Activated naive CD8-positive, alpha-beta T cell treated with anti-CD3 and anti-CD28 coated beads, Interleukin-2, amount 50 U/mL, for 24 hours (primary cell): ENCODE data around the gene SMIM31.

ENCODE experiments used
- ATAC-seq: fragments of 150-1000 bp; cut with Tn5 transposase; one replicate; pipeline ENCODE4 v1.10.0; 2021
- DNase-seq: peaks from one replicate; pipeline ENCODE4 v3.0.0; 2021
- H3K27ac Mint-ChIP-seq: one replicate; pipeline ENCODE4 v1.8.0; 2021; ENCODE audit warnings: mild to moderate bottlenecking, mixed read lengths
- H3K27me3 Mint-ChIP-seq: one replicate; pipeline ENCODE4 v1.8.0; 2021; ENCODE audit warnings: mixed read lengths
- H3K36me3 Mint-ChIP-seq: one replicate; pipeline ENCODE4 v1.8.0; 2021; ENCODE audit warnings: low read depth, mixed read lengths
- H3K4me1 Mint-ChIP-seq: one replicate; pipeline ENCODE4 v1.8.0; 2021; ENCODE audit warnings: mixed read lengths
- H3K4me3 Mint-ChIP-seq: one replicate; pipeline ENCODE4 v1.8.0; 2021; ENCODE audit warnings: mild to moderate bottlenecking, moderate library complexity, mixed read lengths
- H3K9me3 Mint-ChIP-seq: one replicate; pipeline ENCODE4 v1.8.0; 2021; ENCODE audit warnings: mixed read lengths

The SMIM31 gene

GRCh38 chr4:164813554-164813953, 59.6 kb downstream of the SMIM31 start:
- H3K4me1 Mint-ChIP-seq: no peaks in the 10 kb centered on the region
- H3K27me3 Mint-ChIP-seq: no peaks in the 10 kb centered on the region
- H3K36me3 Mint-ChIP-seq: no peaks in the 10 kb centered on the region
- H3K4me3 Mint-ChIP-seq: no peak overlapping the region
- no peaks in the 10 kb centered on the region for H3K9me3 Mint-ChIP-seq
- H3K27ac Mint-ChIP-seq: no peak overlapping the region
- ATAC-seq: no peak
- no peak for DNase-seq

GRCh38 chr4:164815711-164816110, 61.8 kb downstream of the SMIM31 start:
- DNase-seq (no peak), ATAC-seq (no peak)
- no peaks in the 10 kb centered on the region for H3K4me1 Mint-ChIP-seq
- no peaks in the 10 kb centered on the region for H3K27me3 Mint-ChIP-seq
- no peaks in the 10 kb centered on the region for H3K36me3 Mint-ChIP-seq
- H3K9me3 Mint-ChIP-seq: no peaks in the 10 kb centered on the region
- H3K4me3 Mint-ChIP-seq: no peak overlapping the region
- no peak overlapping the region for H3K27ac Mint-ChIP-seq

GRCh38 chr4:164819366-164819765, 65.4 kb downstream of the SMIM31 start:
- no peaks in the 10 kb centered on the region for H3K36me3 Mint-ChIP-seq
- H3K27ac Mint-ChIP-seq: no peak overlapping the region
- H3K27me3 Mint-ChIP-seq: peaks cover 11% of the 10 kb centered on the region
- DNase-seq (no peak), ATAC-seq (no peak)
- no peaks in the 10 kb centered on the region for H3K9me3 Mint-ChIP-seq
- H3K4me1 Mint-ChIP-seq: no peaks in the 10 kb centered on the region
- H3K4me3 Mint-ChIP-seq: no peak overlapping the region

GRCh38 chr4:164821711-164822110, 67.8 kb downstream of the SMIM31 start:
- no peak overlapping the region for H3K4me3 Mint-ChIP-seq
- DNase-seq (no peak), ATAC-seq (no peak)
- H3K4me1 Mint-ChIP-seq: no peaks in the 10 kb centered on the region
- H3K36me3 Mint-ChIP-seq: no peaks in the 10 kb centered on the region
- no peak overlapping the region for H3K27ac Mint-ChIP-seq
- peaks cover 11% of the 10 kb centered on the region for H3K27me3 Mint-ChIP-seq
- H3K9me3 Mint-ChIP-seq: no peaks in the 10 kb centered on the region

GRCh38 chr4:164824581-164824980, 70.7 kb downstream of the SMIM31 start:
- no peak overlapping the region for H3K4me3 Mint-ChIP-seq
- ATAC-seq: no peak
- H3K27me3 Mint-ChIP-seq: peaks cover 11% of the 10 kb centered on the region
- H3K9me3 Mint-ChIP-seq: no peaks in the 10 kb centered on the region
- H3K36me3 Mint-ChIP-seq: no peaks in the 10 kb centered on the region
- H3K27ac Mint-ChIP-seq: no peak overlapping the region
- DNase-seq: no peak
- no peaks in the 10 kb centered on the region for H3K4me1 Mint-ChIP-seq

- Mint-ChIP-seq H3K27me3 (no peaks in the 10 kb centered on the region), H3K27ac (no peak overlapping the region), H3K36me3 (no peaks in the 10 kb centered on the region), H3K9me3 (no peaks in the 10 kb centered on the region), H3K4me1 (no peaks in the 10 kb centered on the region), H3K4me3 (no peak overlapping the region)
- no peak for DNase-seq
- no peak for ATAC-seq
These were observed 75.0 kb downstream of the SMIM31 start for GRCh38 chr4:164828955-164829354.

- no peak for DNase-seq
- Mint-ChIP-seq H3K27ac (no peak overlapping the region), H3K27me3 (peaks cover 2% of the 10 kb centered on the region), H3K9me3 (peaks cover 2% of the 10 kb centered on the region), H3K36me3 (no peaks in the 10 kb centered on the region), H3K4me3 (no peak overlapping the region), H3K4me1 (no peaks in the 10 kb centered on the region)
- ATAC-seq: no peak
These were observed 92.6 kb downstream of the SMIM31 start for GRCh38 chr4:164846566-164846965.

- no peaks in the 10 kb centered on the region for H3K4me1 Mint-ChIP-seq
- no peaks in the 10 kb centered on the region for H3K36me3 Mint-ChIP-seq
- ATAC-seq (no peak), DNase-seq (no peak)
- peaks cover 5% of the 10 kb centered on the region for H3K9me3 Mint-ChIP-seq
- H3K27ac Mint-ChIP-seq: no peak overlapping the region
- H3K27me3 Mint-ChIP-seq: peaks cover 2% of the 10 kb centered on the region
- no peak overlapping the region for H3K4me3 Mint-ChIP-seq
These were observed 93.1 kb downstream of the SMIM31 start for GRCh38 chr4:164847016-164847415.

- Mint-ChIP-seq H3K4me1 (no peaks in the 10 kb centered on the region), H3K36me3 (no peaks in the 10 kb centered on the region), H3K4me3 (no peak overlapping the region), H3K27me3 (peaks cover 2% of the 10 kb centered on the region), H3K9me3 (peaks cover 5% of the 10 kb centered on the region), H3K27ac (no peak overlapping the region)
- DNase-seq (no peak), ATAC-seq (peak; percentile 15)
These were observed 94.2 kb downstream of the SMIM31 start for GRCh38 chr4:164847967-164848649.
